Fibroblast of the aortic adventitia (primary cell): ENCODE data around the gene TOR3A. TPM values are rescaled to one million over a fixed set of nuclear protein-coding genes. Genes with fewer than 3 reads are reported as not detected.
"Not testable (repeated sequence)": the region's sequence is repeated elsewhere in the genome, so short reads cannot be mapped to it uniquely, and the experiment has no call there.

ENCODE experiments used
- DNase-seq: peaks from one replicate; pipeline ENCODE4 v3.0.0-alpha.2; 2010; ENCODE audit warnings: low read depth
- H3K4me3 ChIP-seq: 2 replicates; pipeline ENCODE4 v1.5.1; 2011; ENCODE audit warnings: low read depth, mild to moderate bottlenecking, control low read depth, low read length, moderate library complexity
- CTCF ChIP-seq: IDR thresholded peaks from 2 replicates; pipeline ENCODE4 v1.5.1; 2011; ENCODE audit warnings: mild to moderate bottlenecking, low read length, control low read depth, inconsistent platforms; ENCODE audit not compliant: insufficient read depth
- total RNA-seq: library from RNA; depleted of rRNA; stranded (reverse); fragments of >200 nt; gene quantifications from 2 replicates; pipeline ENCODE4 v1.2.3, GENCODE V29; 2012; ENCODE audit warnings: low replicate concordance

TOR3A gene
- 32.5 and 92.2 TPM in 2 replicates for total RNA-seq

GRCh38 chr1:179081687-179082332, at the start of gene TOR3A:
TOR3A (plus strand) TSS chr1:179082070; CDS start chr1:179082129, 59 bp downstream.
- DNase-seq, result peak; percentile 84
- TF ChIP-seq CTCF, result no peak
- H3K4me3 ChIP-seq, result peak within 1 kb of the TSS; percentile 69

- TF ChIP-seq CTCF, result no peak
- no peak overlapping the region for H3K4me3 ChIP-seq
- DNase-seq, result peak; percentile 68
Measured at GRCh38 chr1:179034720-179035119, 47.1 kb upstream of the TOR3A start.

GRCh38 chr1:179036844-179037465, 44.9 kb upstream of the TOR3A start:
- no peak for TF ChIP-seq CTCF
- H3K4me3 ChIP-seq, result no peak overlapping the region
- peak; percentile 56 for DNase-seq

- TF ChIP-seq CTCF, result no peak
- DNase-seq, result peak; percentile 43
- H3K4me3 ChIP-seq, result no peak overlapping the region
Measured at GRCh38 chr1:179038528-179039281, 43.2 kb upstream of the TOR3A start.

GRCh38 chr1:179039502-179040174, 42.2 kb upstream of the TOR3A start:
- H3K4me3 ChIP-seq, DNase-seq: not testable (repeated sequence)

GRCh38 chr1:179040175-179040551, 41.7 kb upstream of the TOR3A start:
- H3K4me3 ChIP-seq, DNase-seq: not testable (repeated sequence)

GRCh38 chr1:179042087-179042486, 39.8 kb upstream of the TOR3A start:
- no peak overlapping the region for H3K4me3 ChIP-seq
- TF ChIP-seq CTCF, result no peak
- no peak for DNase-seq
